Stimulated activated CD4-positive, alpha-beta T cell treated with anti-CD3 and anti-CD28 coated beads, Interleukin-1b, Interleukin-23, amount 100 ng/mL, for 24 hours (primary cell): Measurements from ENCODE around the gene SLK.

ENCODE experiments used
- DNase-seq, 4 experiments: peaks; one replicate each; pipeline ENCODE4 v3.0.0-alpha.2; 2020; ENCODE audit warnings: low read depth in 4 of 4, low spot score in 1 of 4

SLK gene

GRCh38 chr10:103966671-103967447, at the start of gene SLK:
Gene SLK, plus strand, starts transcription at chr10:103967140. Its CDS starts 606 bp downstream, at chr10:103967746.
- peak; percentile 62 to 75 (median 71) for DNase-seq

GRCh38 chr10:103917302-103918052, 49.5 kb upstream of the SLK start:
- no peak for DNase-seq

- DNase-seq, result peak; percentile 89 to 96 (median 90)
These were observed 48.7 kb upstream of the SLK start, which contains the start of gene STN1 for GRCh38 chr10:103918053-103918846. Gene STN1, minus strand, starts transcription at chr10:103918184. Its CDS starts 590 bp downstream, at chr10:103917594.

- DNase-seq, result no peak
These were observed 47.3 kb upstream of the SLK start for GRCh38 chr10:103919648-103920025.

GRCh38 chr10:103921248-103921647, 45.7 kb upstream of the SLK start:
- DNase-seq, result no peak

- DNase-seq, result no peak
These were observed 45.2 kb upstream of the SLK start for GRCh38 chr10:103921750-103922195.

- DNase-seq, result no peak
These were observed 44.3 kb upstream of the SLK start for GRCh38 chr10:103922659-103923058.

- DNase-seq, result no peak
These were observed 43.4 kb upstream of the SLK start for GRCh38 chr10:103923502-103923901.

- no peak for DNase-seq
These were observed 41.3 kb upstream of the SLK start for GRCh38 chr10:103925591-103925990.

GRCh38 chr10:103926722-103927319, 40.1 kb upstream of the SLK start:
- no peak for DNase-seq

GRCh38 chr10:103928784-103929183, 38.2 kb upstream of the SLK start:
- DNase-seq, result no peak

- no peak for DNase-seq
These were observed 37.5 kb upstream of the SLK start for GRCh38 chr10:103929381-103929921.

- no peak for DNase-seq
These were observed 36.5 kb upstream of the SLK start for GRCh38 chr10:103930449-103930848.

- no peak for DNase-seq
These were observed 36.1 kb upstream of the SLK start for GRCh38 chr10:103930881-103931280.

- DNase-seq, result no peak
These were observed 35.3 kb upstream of the SLK start for GRCh38 chr10:103931603-103932002.

- DNase-seq, result no peak
These were observed 34.7 kb upstream of the SLK start for GRCh38 chr10:103932271-103932670.

GRCh38 chr10:103932971-103933370, 34.0 kb upstream of the SLK start:
- no peak for DNase-seq

- no peak for DNase-seq
These were observed 33.3 kb upstream of the SLK start for GRCh38 chr10:103933557-103934121.

GRCh38 chr10:103934308-103934707, 32.6 kb upstream of the SLK start:
- no peak for DNase-seq

- no peak for DNase-seq
These were observed 30.9 kb upstream of the SLK start for GRCh38 chr10:103936022-103936421.
